Embryonic facial prominence (tissue), 1 donor: ENCODE results near the gene EFHC1.

Experiments
- DNase-seq: peaks from one replicate; pipeline ENCODE4 v3.0.0-alpha.2; 2016; ENCODE audit errors: extremely low spot score

The EFHC1 gene

DNA sequence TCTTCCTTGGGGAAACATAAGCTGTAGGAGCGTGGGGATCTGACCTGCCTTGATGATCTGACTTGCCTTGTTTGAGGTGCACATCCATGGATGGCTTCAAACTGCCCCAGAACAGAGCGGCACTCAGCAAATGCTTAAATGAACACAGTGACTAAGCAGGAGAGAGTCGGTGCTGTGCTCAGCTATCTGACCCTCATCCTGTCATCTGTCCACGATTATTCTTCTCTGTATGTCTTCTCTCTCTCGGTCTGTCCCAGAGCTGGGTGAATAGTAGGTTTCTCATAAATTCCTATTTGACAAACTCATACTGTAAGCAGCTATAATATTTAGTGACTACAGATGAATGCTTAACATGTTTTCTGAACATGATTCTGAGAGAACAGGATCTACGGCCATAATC is 119.5 kb downstream of the EFHC1 start:
- no peak for DNase-seq

DNA sequence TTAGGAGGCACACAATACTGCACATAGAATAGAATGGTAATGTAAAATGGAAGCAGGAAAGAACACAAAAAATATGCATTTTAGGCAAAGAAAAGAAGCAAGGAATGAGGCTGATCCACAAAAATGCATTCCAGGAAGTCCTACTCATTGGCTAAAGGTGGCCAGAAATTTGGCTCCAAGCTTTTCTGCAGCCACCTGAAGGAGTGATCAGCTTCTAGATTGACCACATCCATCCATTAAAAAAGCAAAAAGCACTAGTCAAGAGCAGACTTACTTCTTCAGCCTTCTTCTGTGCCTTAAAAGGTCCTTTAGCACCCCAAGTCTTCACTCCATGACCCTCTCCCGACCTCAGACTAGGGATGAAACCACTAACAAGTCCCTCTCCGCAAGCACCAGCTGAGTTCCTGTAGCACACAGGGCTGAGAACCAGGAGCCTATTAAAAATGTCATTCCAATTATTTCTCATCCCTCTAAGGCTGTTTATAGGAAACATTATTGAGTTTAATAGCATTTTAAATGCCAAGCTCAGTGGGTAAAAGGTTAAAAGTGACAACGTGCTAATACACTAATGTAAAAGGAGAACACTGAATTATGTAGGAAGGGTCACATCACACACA is 120.3 kb downstream of the EFHC1 start:
- DNase-seq, result no peak

DNA sequence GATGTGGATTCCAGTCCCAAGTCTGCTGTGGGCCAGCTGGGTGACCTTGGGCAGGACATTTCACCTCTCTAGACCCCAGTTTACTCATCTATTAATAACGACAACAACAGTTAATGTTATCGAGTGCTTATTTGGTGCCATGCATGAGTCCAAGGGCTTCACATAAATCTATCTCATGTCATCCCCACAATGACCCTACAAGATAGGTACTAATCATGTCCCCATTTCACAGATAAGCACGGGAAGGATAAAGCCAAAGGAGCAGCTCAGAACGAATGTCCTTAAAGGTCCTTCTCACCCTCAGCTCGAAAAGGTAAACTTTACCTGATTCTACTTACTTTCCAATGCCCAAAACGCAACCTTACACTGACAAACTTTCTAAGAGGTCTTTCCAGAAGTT is 121.0 kb downstream of the EFHC1 start:
- no peak for DNase-seq

DNA sequence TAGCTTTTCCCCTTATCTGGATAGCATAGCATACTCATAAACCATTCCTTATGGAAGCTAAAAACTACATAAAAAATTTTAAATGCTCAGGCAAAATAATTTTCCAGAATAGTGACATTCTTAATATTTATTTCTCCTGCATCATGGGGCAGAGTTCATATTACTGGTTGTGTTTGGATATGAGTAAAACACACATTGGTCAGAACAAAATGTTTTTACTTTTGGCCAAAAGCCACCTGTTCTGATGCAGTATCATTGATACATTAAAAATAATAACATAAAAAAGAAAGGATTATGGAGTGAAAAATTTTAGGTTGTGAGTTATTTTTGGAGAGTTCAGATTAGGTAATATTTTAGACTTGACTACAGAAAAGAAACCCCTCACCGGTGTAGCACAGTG is 123.1 kb downstream of the EFHC1 start:
- DNase-seq, result no peak

DNA sequence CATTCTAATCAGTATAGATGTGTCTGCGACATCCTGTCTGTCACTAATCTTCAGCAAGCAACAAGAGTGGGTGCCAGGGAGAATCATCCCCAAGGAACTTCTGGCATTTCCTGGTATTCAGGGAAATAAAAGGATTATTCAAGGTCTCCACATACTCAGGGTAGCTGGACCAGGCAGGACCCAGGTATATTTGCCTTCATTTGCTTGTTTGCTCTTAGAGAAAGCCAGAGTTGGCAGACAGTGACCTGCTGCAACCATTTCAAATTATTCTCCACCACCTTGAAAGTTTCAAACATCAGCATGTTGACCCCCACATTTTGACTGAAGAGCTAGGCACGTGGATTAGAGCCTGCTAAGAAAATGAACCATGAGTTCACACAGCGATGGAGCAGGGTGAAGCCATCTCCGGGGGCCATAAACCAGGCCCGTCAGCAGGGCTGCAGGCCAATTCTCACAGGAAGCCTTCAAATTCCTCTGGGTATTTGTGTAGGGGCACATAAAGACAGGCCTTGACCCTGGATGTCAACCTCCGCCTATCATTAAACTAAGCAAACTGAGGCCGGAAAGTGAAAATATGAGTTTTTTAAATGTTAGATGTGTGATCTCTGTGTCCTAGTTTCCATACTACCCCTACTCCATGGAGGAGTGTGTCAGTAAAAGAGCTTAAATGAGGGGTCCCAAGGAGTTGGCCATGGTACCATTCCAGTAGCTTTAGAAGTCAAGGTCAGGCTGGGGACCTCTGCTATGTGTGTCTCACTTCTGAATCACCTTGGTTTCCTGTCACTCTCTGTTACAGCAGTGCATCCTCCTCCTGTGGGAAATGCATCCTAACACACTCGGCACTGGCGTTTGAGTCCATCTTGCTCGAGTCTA is 123.8 kb downstream of the EFHC1 start:
- DNase-seq, result no peak

DNA sequence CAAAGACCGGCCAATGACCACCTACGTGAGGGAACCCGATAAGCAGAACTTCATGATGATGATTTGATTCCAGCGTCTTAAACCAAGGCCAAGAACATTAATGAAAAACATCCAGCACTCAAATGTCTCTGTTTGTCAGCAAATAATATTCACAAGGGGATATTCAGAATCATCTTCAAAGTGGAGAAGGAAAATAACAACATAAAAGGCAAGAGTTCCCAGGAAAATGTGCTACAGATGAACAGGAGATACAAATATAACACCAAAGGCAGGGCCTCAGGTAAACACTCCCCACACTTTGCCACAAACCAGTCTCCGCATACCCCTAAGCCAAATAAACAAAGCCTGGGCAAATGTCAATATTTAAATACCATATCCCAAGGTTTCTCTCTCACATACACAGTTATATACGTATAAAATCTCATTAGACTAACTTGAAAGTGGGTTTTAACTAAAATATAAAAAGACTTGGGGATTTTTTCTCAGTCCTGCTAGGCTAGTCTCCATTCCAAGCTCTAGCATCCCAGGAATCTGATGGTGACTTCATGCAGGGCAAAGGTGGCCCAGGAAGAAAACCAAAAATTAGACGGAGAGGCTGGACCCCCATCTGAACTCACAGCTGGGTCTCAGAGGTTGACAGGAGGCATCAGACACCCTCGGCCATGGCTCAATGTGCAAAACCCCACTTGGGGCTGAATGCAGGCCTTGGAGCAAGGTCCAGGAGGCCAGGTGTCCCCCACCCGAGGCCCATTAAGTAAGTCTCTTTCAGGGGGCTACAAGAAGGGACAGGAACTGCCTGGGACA is 124.7 kb downstream of the EFHC1 start:
- DNase-seq, result no peak

DNA sequence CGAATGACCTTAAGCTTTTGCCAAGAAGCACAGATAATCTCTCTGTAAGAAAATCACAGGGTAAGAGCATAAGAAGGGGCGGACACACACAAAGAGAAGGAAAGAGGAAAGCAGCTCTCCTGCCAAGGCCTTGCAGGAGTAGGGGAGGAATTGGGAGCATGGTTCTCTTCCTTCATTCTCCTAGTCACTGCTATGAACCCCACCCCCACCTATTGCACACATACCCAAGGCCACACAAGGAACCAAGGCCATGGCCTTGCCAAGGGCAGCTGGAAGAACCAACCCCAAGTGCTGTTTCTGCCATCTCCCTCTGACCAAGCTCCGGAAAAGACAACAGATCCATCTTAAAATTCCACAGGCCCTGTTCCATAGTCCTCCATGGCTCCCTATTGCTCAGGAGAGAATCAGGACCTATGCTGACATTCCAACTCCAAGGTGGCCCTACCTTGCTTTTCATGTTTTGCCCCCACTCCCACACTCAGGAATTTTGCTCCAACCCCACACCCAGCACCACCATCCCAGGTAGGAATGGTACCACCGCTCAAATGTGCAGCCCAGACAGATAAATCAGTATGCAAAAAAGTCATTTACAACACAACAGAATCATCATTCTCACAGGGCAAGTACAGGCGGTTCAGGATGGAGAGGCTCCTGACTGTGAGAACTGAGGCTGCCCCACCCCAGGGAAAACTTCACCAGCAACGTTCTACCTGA is 125.4 kb downstream of the EFHC1 start:
- no peak for DNase-seq

DNA sequence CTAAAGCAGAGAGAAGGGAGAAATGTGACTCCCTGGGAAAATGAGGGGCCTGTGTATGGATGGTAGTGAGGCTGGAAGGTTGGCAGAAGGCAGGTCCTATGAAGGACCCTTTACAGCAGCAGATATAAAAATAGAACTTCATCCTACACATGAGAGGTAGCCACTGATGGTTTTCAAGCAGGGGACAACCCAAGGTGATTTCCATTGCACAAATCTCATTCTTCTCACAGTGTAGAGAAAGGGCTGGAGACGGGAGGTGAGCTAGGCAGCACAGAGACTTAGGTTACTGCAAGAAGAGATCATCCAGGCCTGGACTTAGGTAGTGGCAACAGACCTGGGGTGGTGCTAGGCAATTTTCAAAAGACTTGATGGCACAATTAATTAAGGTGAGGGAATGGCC is 126.0 kb downstream of the EFHC1 start:
- no peak for DNase-seq

DNA sequence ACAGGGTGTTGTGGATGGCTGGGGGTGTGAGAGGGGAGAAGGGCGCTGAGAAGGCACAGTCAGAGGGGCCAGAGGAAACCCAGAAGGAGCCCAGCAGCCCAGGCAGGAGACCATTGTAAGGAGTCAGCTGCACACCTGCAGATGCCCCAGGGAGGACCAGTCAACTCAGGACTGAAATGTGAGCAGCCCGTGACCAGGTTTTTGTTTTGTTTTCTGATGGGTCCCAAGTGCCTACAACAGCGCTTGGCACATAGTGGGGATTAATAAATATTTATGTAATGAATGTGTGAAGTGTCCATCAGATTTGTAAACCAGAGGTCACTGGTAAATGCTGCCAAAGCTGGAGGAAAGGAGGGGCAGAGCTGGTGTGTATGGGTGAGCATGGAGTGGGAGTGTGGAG is 126.5 kb downstream of the EFHC1 start:
- no peak for DNase-seq

DNA sequence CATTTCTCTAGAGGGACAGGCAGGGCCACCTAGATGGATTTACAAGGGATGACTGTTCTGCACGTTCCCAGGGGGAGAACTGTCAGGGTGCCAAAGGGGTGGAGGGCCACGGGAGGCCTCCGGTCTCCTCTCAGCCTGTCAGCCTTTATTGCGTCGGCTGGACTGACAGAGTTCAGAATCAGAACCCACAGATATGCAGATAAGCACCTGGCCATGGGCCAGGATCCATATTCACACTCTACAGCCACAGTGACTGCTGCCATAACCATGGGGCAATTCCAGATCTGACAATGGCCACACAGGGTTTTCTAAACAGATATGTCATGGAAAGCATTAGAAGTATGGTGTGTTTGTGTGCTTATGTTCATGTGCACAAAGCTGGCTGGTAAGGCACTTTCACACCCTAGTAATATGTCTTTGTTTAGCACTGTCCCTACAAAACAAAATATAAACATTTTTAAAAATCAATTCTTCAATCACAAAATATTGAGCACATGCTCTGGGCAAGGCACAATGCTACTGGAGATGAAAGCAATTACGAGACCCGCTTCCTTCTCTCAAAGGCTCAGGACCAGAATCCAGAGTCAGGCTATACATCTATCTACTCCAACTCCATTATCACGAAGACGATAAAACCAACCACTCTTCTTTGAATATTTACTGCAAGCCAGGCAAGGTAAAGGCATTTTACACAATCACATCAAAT is 127.7 kb downstream of the EFHC1 start:
- DNase-seq, result no peak

DNA sequence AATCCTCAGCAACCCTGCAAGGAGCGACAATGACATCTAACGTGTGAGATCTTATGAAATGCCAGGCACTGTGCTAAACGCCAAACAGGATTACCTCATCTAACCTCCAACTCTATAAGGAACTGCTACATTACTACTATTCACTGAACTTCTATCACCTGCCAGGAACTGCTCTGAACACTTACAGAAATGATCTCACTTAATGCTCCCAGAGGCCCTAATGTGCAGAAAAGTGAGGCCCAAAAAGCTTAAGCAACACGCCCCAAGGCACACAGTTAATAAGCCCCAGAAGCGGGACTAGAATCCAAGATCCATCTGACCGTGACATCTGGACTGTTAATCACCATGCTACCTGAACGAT is 128.2 kb downstream of the EFHC1 start:
- DNase-seq, result no peak

DNA sequence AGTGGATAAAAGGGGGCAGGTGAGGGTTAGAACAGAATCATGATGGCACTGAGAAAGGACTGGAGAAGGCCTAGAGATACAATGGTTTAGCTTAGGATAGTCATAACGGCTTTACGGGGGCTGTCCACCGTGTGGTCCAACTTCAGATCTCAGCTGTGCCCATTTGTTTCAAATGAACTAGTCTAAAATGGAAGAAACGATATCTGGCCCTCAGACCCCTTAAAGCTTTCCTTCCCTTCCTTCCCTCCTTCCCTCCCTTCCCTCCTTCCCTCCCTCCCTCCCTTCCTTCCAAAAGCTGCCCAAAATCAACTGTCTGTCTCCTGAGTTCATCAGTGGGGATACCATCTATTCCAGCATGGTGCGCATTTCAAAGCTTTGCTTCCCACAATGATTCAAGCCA is 128.9 kb downstream of the EFHC1 start:
- DNase-seq, result no peak

DNA sequence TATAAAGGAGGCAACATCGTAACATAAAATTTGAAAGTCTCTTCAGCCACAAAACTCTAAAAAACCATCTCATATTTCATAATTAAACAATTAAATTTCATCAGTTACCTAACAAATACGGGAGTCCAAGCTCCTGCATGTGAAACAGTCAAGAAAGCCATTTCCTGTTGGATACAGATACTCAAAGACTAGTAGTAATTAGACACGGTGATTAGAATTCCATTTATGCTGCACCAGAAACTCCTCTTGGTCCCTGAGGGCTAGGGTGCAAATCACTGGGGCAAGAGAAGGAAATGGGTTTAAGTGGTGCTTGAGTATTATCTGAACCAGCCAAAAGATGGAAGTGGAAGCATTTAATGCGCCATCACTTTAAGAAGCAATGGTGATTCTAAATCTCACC is 129.3 kb downstream of the EFHC1 start:
- no peak for DNase-seq

DNA sequence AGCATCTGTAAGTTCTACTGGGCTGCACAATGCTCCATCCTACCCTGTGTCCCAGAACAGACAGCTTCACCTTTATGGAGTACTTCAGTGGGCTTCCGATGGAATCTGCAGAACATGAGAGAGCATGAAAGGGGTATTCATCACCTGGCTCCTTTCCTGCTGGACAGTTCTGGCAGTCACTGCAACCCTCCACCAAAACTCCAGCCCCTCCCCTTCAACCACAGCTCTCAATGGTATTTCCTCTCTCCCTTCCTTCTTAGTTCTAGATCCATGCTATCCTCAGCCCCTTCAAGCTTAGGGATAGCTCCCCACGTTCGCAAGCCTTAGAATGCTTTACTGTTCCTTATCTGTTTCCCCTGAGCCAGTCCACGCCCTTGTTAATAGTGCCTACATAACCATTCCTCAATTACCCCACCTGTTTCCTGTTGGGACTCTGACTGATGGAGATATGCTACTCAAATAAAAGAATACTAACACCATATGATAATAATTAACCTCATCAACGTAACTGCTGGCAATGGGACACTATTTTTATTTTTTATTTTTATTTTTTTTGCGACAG is 130.0 kb downstream of the EFHC1 start:
- DNase-seq, result no peak

DNA sequence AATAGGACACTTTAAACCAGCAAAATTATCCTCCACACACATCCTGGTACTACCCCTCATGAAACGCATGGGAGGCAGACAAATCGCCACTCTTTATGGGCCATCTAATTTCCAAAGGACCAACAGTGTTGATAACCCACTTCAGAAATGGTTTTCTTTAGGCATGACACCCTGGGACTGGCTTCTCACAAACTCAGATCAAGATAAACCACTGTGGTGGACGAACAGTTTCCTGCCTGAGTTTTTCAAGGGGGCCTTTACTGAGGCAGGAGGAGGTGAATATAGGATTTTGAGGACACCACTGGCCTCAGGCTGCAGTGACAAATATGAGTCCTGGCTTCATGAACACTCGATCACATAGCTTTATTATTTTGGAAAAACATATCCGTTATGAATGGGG is 130.7 kb downstream of the EFHC1 start:
- no peak for DNase-seq

DNA sequence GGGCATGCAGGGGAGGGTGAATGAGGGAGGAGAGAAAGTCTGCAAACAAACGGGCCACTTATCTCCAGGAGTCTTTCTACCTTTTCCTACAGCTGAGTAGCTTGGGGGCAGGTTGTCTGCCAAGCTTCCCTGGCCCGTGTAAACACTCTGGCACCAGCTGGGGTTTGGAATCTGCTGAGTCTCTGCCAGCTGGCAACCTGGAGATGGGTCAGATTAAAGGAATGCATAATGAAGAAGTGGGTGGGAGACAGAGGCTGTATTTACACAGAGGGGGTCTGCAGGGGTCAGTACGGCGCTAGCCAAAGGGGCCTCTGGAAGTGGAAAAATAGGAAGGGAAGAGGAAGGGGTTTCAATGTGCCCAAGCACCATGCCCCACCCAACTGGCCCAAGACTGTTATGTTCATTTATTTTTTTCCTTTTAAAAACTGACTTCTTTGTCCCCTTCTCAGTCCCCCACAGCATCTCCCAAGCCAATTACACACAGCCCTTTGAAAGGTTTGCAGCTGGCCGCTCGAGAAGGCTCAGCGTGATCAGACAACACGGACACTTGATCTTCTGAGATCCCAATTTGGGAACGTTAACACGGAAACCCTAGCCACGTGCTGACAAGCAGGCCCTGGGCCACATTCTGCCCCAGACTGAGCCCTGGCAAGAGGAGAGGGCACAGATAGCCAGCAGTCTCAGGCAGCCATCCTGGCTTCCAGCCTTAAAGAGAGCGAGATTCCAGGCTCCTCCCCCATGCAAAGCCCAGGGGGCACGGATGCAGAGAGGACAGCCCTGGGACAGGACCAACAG is 131.5 kb downstream of the EFHC1 start:
- peak; percentile 58 for DNase-seq

DNA sequence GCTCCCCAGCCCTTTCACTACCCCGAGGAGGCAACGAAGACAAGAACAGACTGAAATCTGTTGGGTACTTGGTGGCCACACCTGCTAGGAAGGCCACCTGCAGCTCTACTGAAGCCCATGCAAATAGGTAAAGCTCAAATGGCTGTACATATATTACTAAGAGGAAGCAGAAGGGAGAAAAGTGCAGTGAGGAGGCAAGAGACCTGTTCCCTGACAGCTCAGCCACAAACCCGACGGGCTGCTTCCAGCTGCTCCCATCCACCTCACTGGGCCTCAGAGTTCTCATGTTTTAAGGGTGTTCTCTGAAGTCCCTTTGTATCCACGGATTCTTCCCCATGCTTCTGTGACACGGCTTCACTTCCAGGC is 132.1 kb downstream of the EFHC1 start:
- no peak for DNase-seq

DNA sequence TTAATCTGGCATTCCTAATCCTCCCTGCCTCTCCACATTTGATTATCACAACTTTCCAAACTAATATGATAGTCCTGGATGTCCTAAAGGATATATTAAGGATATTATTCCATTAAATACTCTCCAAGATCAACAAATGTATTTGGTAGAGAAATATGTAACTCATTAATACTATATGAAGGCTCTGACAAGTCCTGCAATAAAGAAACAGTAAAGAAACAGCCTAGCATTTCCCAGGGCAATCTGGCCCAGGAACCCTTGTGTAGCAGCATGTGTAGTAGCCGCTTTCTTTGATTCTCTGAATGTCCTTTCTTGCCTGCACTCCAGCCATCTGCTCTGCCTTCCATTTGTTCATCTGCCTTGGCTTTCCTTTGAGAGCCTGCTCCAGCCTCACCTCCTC is 133.0 kb downstream of the EFHC1 start:
- DNase-seq, result no peak

DNA sequence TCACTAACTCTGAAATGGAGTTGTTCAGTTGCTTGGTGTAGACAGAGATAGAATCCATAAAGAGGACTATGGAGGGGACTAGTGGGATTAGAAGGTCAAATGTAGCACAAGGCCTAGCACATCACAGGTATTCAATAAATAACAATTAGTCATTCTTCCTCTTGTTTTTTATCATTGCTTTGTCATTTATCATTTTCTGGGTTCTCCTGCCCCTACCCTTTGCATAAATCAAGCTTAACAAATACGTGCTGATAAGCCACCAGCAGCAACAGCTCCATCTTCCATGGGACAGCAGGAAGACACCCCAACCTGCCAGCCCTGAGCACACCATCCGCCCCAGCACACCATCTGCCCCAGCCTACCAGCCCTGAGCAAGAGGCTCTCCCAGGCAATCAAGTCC is 133.6 kb downstream of the EFHC1 start:
- DNase-seq, result no peak

DNA sequence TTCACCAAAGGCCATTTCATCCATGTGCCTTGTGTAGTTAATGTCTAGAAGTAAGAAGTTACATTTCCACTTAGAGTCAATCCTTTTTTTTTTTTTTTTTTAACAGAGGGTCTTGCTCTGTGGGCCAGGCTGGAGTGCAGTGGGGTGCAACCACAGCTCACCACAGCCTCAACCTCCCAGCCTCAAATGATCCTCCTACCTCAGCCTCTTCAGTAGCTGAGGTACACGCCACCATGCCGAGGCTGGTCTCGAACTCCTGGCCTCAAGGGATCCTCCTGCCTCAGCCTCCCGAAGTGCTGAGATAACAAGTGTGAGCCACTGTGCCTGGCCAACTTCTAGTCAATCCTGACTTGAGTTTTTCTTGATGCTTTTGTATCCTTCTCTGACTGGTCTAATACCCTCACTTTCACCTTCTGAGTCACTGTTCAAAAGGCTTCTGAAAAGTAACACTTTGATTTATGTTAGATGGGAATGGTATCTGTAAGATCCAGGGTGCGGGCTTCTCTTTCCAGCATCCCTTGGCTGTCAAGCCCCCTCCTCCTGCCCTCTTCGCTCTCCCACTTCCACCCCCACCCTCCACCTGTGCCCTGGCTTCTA is 134.6 kb downstream of the EFHC1 start:
- DNase-seq, result no peak
